Stomach (tissue), 4 donors: ENCODE measurements around the gene CSNK1G1.
"Not testable (repeated sequence)": the region's sequence is repeated elsewhere in the genome, so short reads cannot be mapped to it uniquely, and the experiment has no call there.

Experiments
- EP300 ChIP-seq: sonication (generic); formaldehyde crosslinking; IDR thresholded peaks from one replicate; pipeline ENCODE4 v1.6.1; 2017; ENCODE audit warnings: antibody characterized with exemption
- POLR2A ChIP-seq, 4 donors: fragments of 450-650 bp; IDR thresholded peaks; one replicate each; pipeline ENCODE4 v1.6.1; 2016; ENCODE audit warnings: antibody characterized with exemption in 4 of 4, control low read depth in 2 of 4, mild to moderate bottlenecking in 1 of 4, moderate library complexity in 1 of 4
- POLR2AphosphoS5 ChIP-seq, 3 donors: sonication (generic); formaldehyde crosslinking; IDR thresholded peaks; one replicate each; pipeline ENCODE4 v1.6.1; 2016; ENCODE audit warnings: antibody characterized with exemption in 3 of 3
- TF ChIP-seq, protein P1 (sequence below), 7 experiments: fragments of 450-650 bp in 4 of 7; fragments of 200-600 bp in 3 of 7; sonication (generic) in 3 of 7; IDR thresholded peaks; one replicate each; pipeline ENCODE4 v1.5.1; 2016 to 2019; ENCODE audit warnings: antibody characterized with exemption in 7 of 7, control low read depth in 2 of 7, mild to moderate bottlenecking in 1 of 7

GRCh38 chr15:64380130-64380870 is 24.3 kb upstream of the CSNK1G1 start:
- TF ChIP-seq, protein P1, sequence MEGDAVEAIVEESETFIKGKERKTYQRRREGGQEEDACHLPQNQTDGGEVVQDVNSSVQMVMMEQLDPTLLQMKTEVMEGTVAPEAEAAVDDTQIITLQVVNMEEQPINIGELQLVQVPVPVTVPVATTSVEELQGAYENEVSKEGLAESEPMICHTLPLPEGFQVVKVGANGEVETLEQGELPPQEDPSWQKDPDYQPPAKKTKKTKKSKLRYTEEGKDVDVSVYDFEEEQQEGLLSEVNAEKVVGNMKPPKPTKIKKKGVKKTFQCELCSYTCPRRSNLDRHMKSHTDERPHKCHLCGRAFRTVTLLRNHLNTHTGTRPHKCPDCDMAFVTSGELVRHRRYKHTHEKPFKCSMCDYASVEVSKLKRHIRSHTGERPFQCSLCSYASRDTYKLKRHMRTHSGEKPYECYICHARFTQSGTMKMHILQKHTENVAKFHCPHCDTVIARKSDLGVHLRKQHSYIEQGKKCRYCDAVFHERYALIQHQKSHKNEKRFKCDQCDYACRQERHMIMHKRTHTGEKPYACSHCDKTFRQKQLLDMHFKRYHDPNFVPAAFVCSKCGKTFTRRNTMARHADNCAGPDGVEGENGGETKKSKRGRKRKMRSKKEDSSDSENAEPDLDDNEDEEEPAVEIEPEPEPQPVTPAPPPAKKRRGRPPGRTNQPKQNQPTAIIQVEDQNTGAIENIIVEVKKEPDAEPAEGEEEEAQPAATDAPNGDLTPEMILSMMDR (IDR thresholded peaks at IDR 0.05): not testable (repeated sequence)
- TF ChIP-seq EP300; POLR2A (IDR thresholded peaks at IDR 0.05); POLR2AphosphoS5 (IDR thresholded peaks at IDR 0.05): not testable (repeated sequence)
